A549 (cell line): ENCODE results near the gene BUB1B.

ENCODE experiments used
- BCL3 ChIP-seq: fragments of >200 bp; sonication (Bioruptor Twin); formaldehyde crosslinking; IDR thresholded peaks from 3 replicates; pipeline ENCODE4 v1.6.1; 2016
- BHLHE40 ChIP-seq: IDR thresholded peaks from 2 replicates; pipeline ENCODE4 v1.6.1; 2012; ENCODE audit warnings: low read depth, low read length, inconsistent platforms
- CTCF ChIP-seq: fragments of >200 bp; sonication (Bioruptor Twin); formaldehyde crosslinking; IDR thresholded peaks from 3 replicates; pipeline ENCODE4 v1.5.1; 2016
- ESRRA ChIP-seq: fragments of 150-350 bp; IDR thresholded peaks from 2 replicates; pipeline ENCODE4 v1.6.1; 2014; ENCODE audit warnings: mild to moderate bottlenecking, low read length, borderline replicate concordance
- GATA3 ChIP-seq: IDR thresholded peaks from 2 replicates; pipeline ENCODE4 v1.6.1; 2012; ENCODE audit warnings: borderline replicate concordance
- HDAC2 ChIP-seq: fragments of 200-600 bp; sonication (generic); IDR thresholded peaks from 2 replicates; pipeline ENCODE4 v1.6.1; 2016
- KDM1A ChIP-seq: fragments of 200-600 bp; sonication (generic); IDR thresholded peaks from 2 replicates; pipeline ENCODE4 v1.6.1; 2016; ENCODE audit warnings: low read depth, mild to moderate bottlenecking
- MAFK ChIP-seq: fragments of 450-650 bp; IDR thresholded peaks from 2 replicates; pipeline ENCODE4 v1.6.1; 2014; ENCODE audit not compliant: partially characterized antibody
- MAX ChIP-seq: IDR thresholded peaks from 2 replicates; pipeline ENCODE4 v1.6.1; 2012
- POLR2A ChIP-seq: IDR thresholded peaks from 2 replicates; pipeline ENCODE4 v1.6.1; 2012; ENCODE audit warnings: mild to moderate bottlenecking, low read length
- POLR2AphosphoS2 ChIP-seq: conservative IDR thresholded peaks from 2 replicates; pipeline ENCODE4 v1.6.1; 2012; ENCODE audit warnings: low read length, improper control_type of control experiment, inconsistent platforms
- RAD21 ChIP-seq, 2 experiments: fragments of >200 bp in 1 of 2; sonication (Bioruptor Twin) in 1 of 2; formaldehyde crosslinking in 1 of 2; IDR thresholded peaks in 1 of 2; conservative IDR thresholded peaks in 1 of 2; 2 replicates in 1 of 2; 3 replicates in 1 of 2; pipeline ENCODE4 v1.6.1; 2012 to 2018; ENCODE audit warnings: inconsistent platforms in 1 of 2
- REST ChIP-seq: fragments of 200-600 bp; sonication (generic); IDR thresholded peaks from 2 replicates; pipeline ENCODE4 v1.6.1; 2016; ENCODE audit warnings: antibody characterized with exemption, mild to moderate bottlenecking, moderate library complexity
- USF2 ChIP-seq: fragments of 450-650 bp; IDR thresholded peaks from 2 replicates; pipeline ENCODE4 v1.6.1; 2014; ENCODE audit warnings: antibody characterized with exemption

GRCh38 chr15:40257656-40258450 is 97.0 kb downstream of the BUB1B start:
- no peak for TF ChIP-seq MAX
- TF ChIP-seq BHLHE40 = no peak
- no peak for TF ChIP-seq USF2
- no peak for TF ChIP-seq CTCF
- no peak for TF ChIP-seq POLR2A
- no peak for TF ChIP-seq BCL3
- TF ChIP-seq ESRRA = no peak
- no peak for TF ChIP-seq HDAC2
- no peak for TF ChIP-seq REST
- TF ChIP-seq RAD21 (conservative IDR thresholded peaks at IDR 0.05 in 1 of 2, IDR thresholded peaks at IDR 0.05 in 1 of 2) = no peak
- no peak for TF ChIP-seq POLR2AphosphoS2
- TF ChIP-seq MAFK = no peak
- TF ChIP-seq GATA3 = no peak
- TF ChIP-seq KDM1A = no peak
